GM19035 (cell line): ENCODE results near the gene HIRA.
"Not testable (repeated sequence)": the region's sequence is repeated elsewhere in the genome, so short reads cannot be mapped to it uniquely, and the experiment has no call there.

Source experiments
- ATAC-seq: cut with Tn5 transposase; IDR thresholded peaks from one replicate; pipeline ENCODE4 v1.9.1; 2021; ENCODE audit not compliant: unreplicated experiment

Gene HIRA

DNA sequence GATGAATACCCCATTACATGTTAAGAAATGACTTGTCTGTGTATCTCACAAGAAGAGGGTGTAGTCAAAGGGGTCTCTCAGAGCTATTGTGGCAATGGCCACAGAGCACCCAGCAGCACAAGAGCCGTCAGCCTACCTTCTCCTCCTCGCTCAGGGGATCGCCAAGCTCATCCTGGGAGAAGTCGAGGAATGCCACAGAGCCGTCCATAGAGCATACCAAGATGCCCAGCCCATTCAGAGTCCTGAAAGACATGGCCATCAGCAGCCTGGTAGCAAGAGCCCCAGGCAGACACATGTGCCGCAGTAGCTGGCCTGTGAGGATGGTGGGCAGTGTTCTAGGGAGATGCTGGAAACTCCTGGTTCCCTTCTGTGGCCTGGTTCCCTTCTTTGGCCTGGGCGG is 44.0 kb downstream of the HIRA start:
- ATAC-seq: no peak

- ATAC-seq: no peak
These were observed 44.5 kb downstream of the HIRA start for GRCh38 chr22:19387038-19387437.

- no peak for ATAC-seq
These were observed 45.3 kb downstream of the HIRA start for GRCh38 chr22:19386248-19386647.

DNA sequence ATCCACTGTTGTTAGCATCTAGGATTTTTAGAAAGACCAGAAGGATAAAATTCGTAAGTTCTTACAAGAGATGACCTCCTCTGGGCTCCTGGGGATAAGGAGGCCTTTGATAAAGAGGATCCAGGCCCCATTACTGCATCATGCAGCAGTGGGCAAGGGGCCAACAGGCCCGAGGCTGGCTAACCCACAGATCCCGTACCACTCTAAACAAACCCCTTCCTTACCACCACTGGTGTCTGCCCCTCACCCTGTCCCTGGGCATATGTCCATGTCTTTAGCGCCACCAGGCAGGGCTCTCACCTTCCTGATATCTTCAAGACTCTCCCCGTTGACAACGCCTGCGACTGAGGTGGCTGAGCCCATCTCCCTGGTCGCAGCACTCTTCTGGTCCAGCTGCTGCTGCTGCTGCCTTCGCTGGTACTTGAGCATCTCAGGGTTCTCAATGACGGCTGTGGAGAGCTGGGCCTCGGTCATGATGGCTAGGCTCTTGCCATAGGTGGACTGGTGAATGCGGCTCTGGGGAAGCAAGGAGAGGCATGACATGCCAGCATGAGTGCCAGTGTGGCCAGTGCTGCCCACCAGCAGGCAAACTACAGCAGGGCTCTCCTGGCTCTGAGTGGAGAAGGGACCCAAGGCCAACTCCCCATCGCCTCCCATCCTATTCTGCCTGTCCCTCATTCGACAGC is 46.2 kb downstream of the HIRA start:
- ATAC-seq: no peak

DNA sequence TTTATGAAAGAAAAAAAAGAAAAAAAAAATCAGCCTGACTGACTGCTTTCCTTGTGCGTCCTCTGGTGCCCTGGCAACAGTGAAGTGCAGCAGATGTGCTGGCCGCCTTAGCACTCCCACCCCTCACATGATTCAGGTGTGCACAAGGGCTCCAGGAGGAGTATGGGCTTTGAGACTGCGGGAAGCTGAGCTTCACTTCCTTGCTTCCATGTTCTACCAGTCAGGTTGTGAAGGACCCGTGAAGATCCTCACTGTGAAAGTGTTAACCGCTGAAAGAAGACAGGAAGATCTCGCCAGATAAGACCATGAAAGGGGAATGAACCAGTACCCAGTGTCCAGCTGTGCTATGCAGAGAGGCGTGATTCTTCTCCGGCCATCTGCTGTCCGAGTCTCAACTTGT is 48.2 kb downstream of the HIRA start:
- no peak for ATAC-seq

GRCh38 chr22:19382240-19382639 is 49.3 kb downstream of the HIRA start:
- ATAC-seq: no peak

DNA sequence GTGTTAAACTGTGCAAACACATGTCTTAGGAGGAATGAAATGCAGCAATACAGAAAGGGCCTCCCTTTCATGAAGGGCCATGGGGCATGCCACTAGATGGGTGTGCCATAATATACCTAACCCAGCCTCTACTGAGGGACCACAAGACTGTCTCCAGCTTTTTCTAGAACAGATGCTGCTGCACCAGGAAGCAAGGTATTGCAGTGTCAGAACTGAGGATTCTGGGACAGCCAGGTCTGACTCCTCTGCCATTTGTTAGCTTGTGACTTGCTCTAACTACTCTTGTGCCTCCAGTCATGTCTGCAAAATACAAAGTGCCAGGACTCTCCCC is 53.2 kb downstream of the HIRA start:
- no peak for ATAC-seq

DNA sequence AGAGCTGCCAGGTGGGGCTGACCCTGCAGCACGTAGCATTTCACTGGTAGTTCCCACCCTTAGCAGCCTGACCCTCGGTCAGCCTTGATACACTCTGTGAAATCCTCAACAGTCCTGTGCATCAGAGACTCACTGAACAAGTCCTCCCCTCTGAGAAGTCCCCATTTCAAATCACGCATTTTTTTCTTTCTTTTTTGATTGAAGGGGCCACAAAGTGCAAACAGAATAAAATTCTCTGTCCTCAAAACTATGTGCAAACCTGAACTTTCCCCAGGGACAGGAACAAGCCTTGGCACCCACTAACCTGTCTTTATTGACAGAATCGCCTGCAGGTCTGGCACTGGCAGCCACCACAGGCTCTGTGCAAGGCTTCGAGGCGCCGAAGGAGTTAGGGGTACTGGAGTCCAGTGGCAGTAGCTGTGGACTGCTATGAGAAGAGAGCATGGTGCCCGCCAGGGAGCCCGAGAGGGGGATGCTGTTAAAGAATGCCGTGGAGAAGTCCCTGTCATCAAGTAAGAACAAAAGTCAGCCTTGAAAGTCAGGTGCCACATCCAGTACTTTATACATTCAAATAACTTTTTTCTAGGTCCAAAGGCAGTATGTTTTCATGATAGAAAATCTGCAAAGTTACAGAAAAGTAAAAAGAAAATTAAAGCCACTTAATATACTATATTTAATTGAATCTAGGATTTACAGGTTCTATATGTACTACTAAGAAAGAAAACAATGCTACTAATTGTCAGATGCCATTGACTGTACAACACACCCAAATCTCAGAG is 53.8 kb downstream of the HIRA start:
- ATAC-seq: no peak

- ATAC-seq: no peak
These were observed 54.6 kb downstream of the HIRA start for GRCh38 chr22:19376971-19377370.

DNA sequence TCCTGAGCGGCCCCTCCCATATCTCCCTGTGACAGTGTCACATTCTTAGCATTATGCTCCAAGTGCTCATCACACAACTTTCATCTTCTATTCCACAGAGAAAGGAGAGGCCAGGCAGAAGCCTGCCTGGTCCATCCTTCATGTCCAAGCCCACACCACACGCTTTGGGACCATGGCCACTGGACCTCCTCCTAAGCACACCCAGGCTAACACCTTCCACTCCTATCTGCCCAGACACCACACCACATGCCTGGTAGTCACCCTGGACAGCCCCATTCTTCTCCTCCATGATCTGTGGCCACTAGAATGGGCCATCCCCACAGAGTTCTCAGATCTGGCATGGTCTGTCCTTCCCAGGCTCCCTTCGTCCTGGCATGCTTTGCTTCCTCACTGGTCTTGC is 55.3 kb downstream of the HIRA start:
- no peak for ATAC-seq

- no peak for ATAC-seq
These were observed 56.1 kb downstream of the HIRA start for GRCh38 chr22:19375435-19375834.

DNA sequence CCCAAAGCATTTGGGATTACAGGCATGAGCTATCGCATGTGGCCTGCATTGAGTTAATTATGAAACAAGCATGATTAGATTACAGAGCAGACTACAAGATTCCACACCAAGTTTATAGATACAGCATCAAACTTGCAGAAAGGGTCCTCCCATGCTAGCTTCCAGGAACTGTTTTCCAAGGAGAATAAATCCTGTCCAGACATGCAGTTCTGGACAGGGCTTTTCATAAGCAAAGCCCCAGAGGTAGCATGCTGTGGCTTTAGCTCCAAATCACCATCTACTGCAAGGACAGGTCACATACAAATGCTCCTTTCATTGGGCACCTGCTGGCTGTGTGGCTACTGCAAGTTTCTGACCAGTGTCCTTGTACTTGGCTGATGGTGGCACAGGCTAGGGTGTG is 57.1 kb downstream of the HIRA start:
- ATAC-seq: no peak

- ATAC-seq: no peak
These were observed 58.1 kb downstream of the HIRA start for GRCh38 chr22:19373450-19373849.

DNA sequence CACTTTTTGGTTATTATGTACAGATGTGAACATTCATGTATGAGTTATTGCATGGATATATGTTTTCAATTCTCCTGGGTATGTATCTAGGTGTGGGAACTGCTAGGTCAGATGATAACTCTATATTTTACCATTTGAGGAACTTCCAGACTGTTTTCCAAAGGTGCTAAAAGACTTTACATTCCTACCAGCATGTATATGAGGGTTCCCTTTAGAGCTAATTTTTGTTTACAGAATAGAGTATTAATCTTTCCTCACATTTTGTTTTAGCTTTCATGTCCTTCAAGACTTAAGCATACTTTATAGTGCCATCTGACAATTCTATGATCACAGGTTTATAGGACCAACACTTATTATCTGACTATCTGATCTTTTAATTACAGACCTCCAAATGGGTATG is 59.6 kb downstream of the HIRA start:
- ATAC-seq: no peak

GRCh38 chr22:19368876-19369275 is 62.7 kb downstream of the HIRA start:
- no peak for ATAC-seq

DNA sequence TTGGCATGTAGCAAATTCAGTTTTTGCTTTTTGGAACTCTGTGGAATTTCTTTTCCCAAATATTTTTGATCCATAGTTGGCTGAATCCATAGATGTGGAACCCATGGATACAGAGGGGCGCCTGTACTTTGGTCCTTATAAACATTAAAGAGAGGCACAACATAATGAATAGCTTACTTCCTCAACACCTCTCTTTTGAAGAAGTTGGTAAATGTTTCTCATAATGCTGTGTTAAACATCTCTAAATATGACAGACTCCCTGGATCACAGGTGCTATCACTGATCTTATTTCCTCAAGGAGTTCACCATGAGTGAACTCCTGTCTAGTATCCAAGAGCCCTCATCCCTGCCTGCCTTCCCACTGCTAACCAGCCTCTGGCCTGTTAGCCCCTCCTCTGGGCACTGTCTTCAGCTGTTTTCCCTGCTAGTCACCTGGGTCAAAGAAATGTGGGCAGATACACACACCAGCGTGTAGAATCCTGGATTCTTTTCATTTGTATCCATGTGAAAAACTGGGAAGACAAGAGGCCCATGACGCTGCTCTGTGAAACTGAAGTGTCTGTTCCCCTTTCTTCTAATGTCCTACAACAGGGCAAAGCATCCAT is 63.7 kb downstream of the HIRA start:
- ATAC-seq: no peak

DNA sequence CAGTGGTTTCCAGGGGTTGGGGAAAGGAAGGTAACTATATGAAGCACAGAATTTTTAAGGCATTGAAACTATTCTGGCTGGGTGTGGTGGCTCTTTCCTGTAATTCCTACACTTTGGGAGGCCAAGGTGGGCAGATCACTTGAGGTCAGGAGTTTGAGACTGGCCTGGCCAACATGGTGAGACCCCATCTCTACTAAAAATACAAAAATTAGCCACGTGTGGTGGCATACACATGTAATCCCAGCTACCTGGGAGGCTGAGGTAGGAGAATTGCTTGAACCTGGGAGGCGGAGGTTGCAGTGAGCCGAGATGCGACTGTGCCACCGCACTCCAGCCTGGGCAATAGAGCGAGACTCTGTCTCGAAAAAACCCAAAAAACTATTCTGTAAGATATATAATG is 68.0 kb downstream of the HIRA start:
- ATAC-seq: not testable (repeated sequence)

DNA sequence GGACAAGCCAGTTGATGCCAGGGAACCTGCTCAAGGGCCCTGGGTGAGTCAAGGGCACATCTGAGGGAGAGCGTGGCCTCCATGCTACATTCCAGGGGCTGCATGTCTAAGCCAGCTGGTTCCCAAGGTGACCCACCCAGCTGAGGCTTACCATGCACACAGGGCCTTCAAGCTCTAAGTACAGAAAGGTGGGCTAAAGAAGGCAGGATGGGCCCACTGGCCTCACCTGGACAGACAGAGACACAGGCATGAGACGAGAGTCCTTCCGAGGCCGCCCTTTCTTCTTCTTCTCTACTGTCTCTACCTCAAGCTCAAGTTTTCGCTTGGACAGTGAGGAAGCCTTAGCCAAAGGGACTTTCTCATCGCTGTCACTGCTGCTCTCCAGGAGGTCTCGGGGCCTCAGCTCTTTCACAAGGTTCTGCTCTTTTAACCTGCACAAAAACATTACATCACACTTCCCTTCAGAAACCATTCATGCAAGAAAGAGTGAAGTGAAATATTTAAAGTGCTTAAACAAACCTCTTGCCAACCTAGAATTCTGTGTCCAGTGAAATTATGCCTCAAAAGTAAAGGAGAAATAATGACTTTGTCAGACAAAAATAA is 69.9 kb downstream of the HIRA start:
- ATAC-seq: peak; percentile 86

GRCh38 chr22:19360862-19361261 is 70.7 kb downstream of the HIRA start:
- ATAC-seq: no peak

DNA sequence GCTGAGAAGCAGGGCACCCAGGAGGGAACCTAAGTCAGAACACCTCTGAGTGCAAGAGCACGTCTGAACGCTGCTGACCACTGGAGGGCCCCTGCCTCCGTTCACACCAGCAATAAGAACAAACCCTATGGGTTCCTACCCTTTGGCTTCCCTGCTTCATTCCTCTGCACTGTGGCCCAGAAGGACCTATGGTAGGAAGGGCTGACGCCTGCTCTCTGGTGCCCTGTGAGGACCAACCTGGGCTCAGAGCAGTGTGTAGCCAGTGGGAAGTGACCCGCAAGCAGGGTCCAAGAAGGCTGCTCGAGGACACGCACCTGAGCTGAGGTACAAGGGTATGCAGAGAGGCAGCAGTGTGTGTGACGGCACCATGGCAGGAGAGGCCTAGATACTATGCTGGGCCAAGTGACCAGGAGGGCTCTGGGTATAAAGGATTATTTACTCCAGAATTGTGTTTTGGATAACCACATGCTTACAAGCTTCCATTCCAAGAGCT is 71.2 kb downstream of the HIRA start:
- no peak for ATAC-seq

GRCh38 chr22:19359554-19360299 is 71.8 kb downstream of the HIRA start:
- ATAC-seq: no peak
